ENCODE results near the gene COL28A1. TPM values are rescaled to one million over a fixed set of nuclear protein-coding genes. Genes with fewer than 3 reads are reported as not detected.

The COL28A1 gene
- polyA plus RNA-seq, 1 donor (not counting 4 experiments of a cell fraction or from before 2014, with no cell fraction given): 0.13 TPM

DNA sequence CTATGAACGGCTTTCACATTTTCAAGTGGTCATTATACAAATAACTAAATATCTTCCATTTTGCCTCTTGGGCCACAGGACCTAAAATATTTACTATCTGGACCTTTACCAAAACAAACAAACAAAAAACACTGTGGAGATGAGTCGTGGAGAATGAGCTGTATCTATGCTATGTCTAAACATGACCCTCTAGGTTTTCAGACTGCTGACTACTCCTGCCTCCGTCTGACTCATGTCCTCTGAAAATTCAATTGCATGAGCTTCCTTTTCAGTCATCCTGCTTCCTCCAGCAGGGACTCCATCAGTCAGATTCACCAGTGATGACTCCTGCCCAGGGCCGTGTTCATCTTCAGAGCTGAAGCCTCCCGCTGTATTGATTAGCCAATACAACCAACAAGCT is 96.8 kb downstream of the COL28A1 start:
- no peak overlapping the region for H3K9ac ChIP-seq (ENCODE audit: control insufficient read depth, extremely low read depth, insufficient read depth, low read length)
- H3K4me2 ChIP-seq (ENCODE audit: control insufficient read depth, extremely low read depth, insufficient read depth, low read depth, low read length): peak overlapping the region; percentile 77
- peak; percentile 100 for FAIRE-seq
- peak overlapping the region; percentile 52 for H3K27ac ChIP-seq (ENCODE audit: control insufficient read depth, insufficient read depth, low read length)
- H3K9me1 ChIP-seq (ENCODE audit: control insufficient read depth, extremely low read depth, insufficient read depth, low read length): no peaks in the 10 kb centered on the region
- dilution Hi-C loops (cut with MboI; ENCODE audit: extremely low pct_ligation_motif_present, low sequenced_read_pairs): loop anchor here (25.0 kb wide), 1 partner anchor 98 kb away; the partner anchor contains the start of gene COL28A1
- peak; percentile 88 for DNase-seq (ENCODE audit: low read depth, low spot score)
- no peaks in the 10 kb centered on the region for H3K9me3 ChIP-seq (ENCODE audit: control insufficient read depth, low read depth, low read length)
- H3K4me1 ChIP-seq (ENCODE audit: control insufficient read depth, extremely low read depth, insufficient read depth, low read length): peaks cover 21% of the 10 kb centered on the region
- peak overlapping the region; percentile 73 for H2AFZ ChIP-seq (ENCODE audit: control insufficient read depth, low read length)
- TF ChIP-seq, protein P1, sequence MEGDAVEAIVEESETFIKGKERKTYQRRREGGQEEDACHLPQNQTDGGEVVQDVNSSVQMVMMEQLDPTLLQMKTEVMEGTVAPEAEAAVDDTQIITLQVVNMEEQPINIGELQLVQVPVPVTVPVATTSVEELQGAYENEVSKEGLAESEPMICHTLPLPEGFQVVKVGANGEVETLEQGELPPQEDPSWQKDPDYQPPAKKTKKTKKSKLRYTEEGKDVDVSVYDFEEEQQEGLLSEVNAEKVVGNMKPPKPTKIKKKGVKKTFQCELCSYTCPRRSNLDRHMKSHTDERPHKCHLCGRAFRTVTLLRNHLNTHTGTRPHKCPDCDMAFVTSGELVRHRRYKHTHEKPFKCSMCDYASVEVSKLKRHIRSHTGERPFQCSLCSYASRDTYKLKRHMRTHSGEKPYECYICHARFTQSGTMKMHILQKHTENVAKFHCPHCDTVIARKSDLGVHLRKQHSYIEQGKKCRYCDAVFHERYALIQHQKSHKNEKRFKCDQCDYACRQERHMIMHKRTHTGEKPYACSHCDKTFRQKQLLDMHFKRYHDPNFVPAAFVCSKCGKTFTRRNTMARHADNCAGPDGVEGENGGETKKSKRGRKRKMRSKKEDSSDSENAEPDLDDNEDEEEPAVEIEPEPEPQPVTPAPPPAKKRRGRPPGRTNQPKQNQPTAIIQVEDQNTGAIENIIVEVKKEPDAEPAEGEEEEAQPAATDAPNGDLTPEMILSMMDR (optimal IDR thresholded peaks at IDR 0.05 in 1 of 3, IDR thresholded peaks at IDR 0.05 in 1 of 3, conservative IDR thresholded peaks at IDR 0.05 in 1 of 3; ENCODE audit: extremely low read depth in 1 of 3, insufficient read depth in 2 of 3, low read length in 3 of 3): peak in 1 of 3 experiments; percentile 8
- no peak for TF ChIP-seq EZH2 (IDR thresholded peaks at IDR 0.05; ENCODE audit: low read length)
- no peak overlapping the region for H3K4me3 ChIP-seq (ENCODE audit: control insufficient read depth in 2 of 3, extremely low read depth in 1 of 3, insufficient read depth in 2 of 3, low read depth in 1 of 3, low read length in 3 of 3)
- H3K27me3 ChIP-seq (ENCODE audit: control insufficient read depth, extremely low read depth, insufficient read depth, low read length): no peaks in the 10 kb centered on the region
- no peaks in the 10 kb centered on the region for H4K20me1 ChIP-seq (ENCODE audit: control insufficient read depth, extremely low read depth, insufficient read depth, low read length)
- H3K36me3 ChIP-seq (ENCODE audit: control insufficient read depth in 2 of 2, extremely low read depth in 1 of 2, insufficient read depth in 2 of 2, low read length in 2 of 2): no peaks in the 10 kb centered on the region
- no peaks in the 10 kb centered on the region for H3K79me2 ChIP-seq (ENCODE audit: control insufficient read depth, insufficient read depth, low read length)

DNA sequence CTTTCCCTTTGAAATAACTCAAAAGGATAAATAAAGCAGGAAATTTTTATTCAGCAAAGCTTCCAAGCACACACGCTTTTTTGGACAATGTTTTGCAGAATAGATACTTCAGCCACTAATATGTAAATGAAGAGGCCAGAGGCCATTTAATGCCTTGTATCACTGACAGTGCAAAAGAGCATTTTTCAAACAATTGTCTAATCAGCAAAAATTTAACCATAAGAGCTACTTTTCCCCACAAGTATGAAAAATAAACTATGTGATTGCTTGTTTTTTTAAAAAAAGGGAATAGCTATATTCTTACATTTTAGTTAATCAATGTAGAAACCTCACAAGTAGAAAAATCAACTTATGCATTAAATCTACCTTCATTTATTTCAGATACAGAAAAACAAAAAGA is 99.7 kb downstream of the COL28A1 start:
- TF ChIP-seq EZH2 (IDR thresholded peaks at IDR 0.05; ENCODE audit: low read length): no peak
- TF ChIP-seq, protein P1 (optimal IDR thresholded peaks at IDR 0.05 in 1 of 3, IDR thresholded peaks at IDR 0.05 in 1 of 3, conservative IDR thresholded peaks at IDR 0.05 in 1 of 3; ENCODE audit: extremely low read depth in 1 of 3, insufficient read depth in 2 of 3, low read length in 3 of 3): no peak
- no peaks in the 10 kb centered on the region for H4K20me1 ChIP-seq (ENCODE audit: control insufficient read depth, extremely low read depth, insufficient read depth, low read length)
- H3K79me2 ChIP-seq (ENCODE audit: control insufficient read depth, insufficient read depth, low read length): no peaks in the 10 kb centered on the region
- H3K27ac ChIP-seq (ENCODE audit: control insufficient read depth, insufficient read depth, low read length): no peak overlapping the region
- no peaks in the 10 kb centered on the region for H3K27me3 ChIP-seq (ENCODE audit: control insufficient read depth, extremely low read depth, insufficient read depth, low read length)
- H2AFZ ChIP-seq (ENCODE audit: control insufficient read depth, low read length): no peak overlapping the region
- dilution Hi-C loops (cut with MboI; ENCODE audit: extremely low pct_ligation_motif_present, low sequenced_read_pairs): loop anchor here (25.0 kb wide), 1 partner anchor 101 kb away; the partner anchor contains the start of gene COL28A1
- H3K9me3 ChIP-seq (ENCODE audit: control insufficient read depth, low read depth, low read length): no peaks in the 10 kb centered on the region
- H3K4me2 ChIP-seq (ENCODE audit: control insufficient read depth, extremely low read depth, insufficient read depth, low read depth, low read length): no peak overlapping the region
- H3K9me1 ChIP-seq (ENCODE audit: control insufficient read depth, extremely low read depth, insufficient read depth, low read length): no peaks in the 10 kb centered on the region
- DNase-seq (ENCODE audit: low read depth, low spot score) (no peak), FAIRE-seq (no peak)
- H3K36me3 ChIP-seq (ENCODE audit: control insufficient read depth in 2 of 2, extremely low read depth in 1 of 2, insufficient read depth in 2 of 2, low read length in 2 of 2): no peaks in the 10 kb centered on the region
- no peak overlapping the region for H3K4me3 ChIP-seq (ENCODE audit: control insufficient read depth in 2 of 3, extremely low read depth in 1 of 3, insufficient read depth in 2 of 3, low read depth in 1 of 3, low read length in 3 of 3)
- no peak overlapping the region for H3K9ac ChIP-seq (ENCODE audit: control insufficient read depth, extremely low read depth, insufficient read depth, low read length)
- H3K4me1 ChIP-seq (ENCODE audit: control insufficient read depth, extremely low read depth, insufficient read depth, low read length): peaks cover 21% of the 10 kb centered on the region
